ENCODE results near the gene GLYATL1B. TPM values are rescaled to one million over a fixed set of nuclear protein-coding genes. Genes with fewer than 3 reads are reported as not detected.
"Not testable (repeated sequence)": the region's sequence is repeated elsewhere in the genome, so short reads cannot be mapped to it uniquely, and the experiment has no call there.

Gene GLYATL1B
- not detected in 2 replicates for total RNA-seq

- H3K9me3 Mint-ChIP-seq; DNase-seq (ENCODE audit: low spot score); intact Hi-C loops (cut with micrococcal nuclease); H3K36me3 Mint-ChIP-seq (ENCODE audit: low read depth); H3K27ac Mint-ChIP-seq; H3K4me3 Mint-ChIP-seq; H3K4me1 Mint-ChIP-seq (ENCODE audit: low read depth): not testable (repeated sequence)
- H3K27me3 Mint-ChIP-seq (ENCODE audit: insufficient read depth) = peaks cover 19% of the 10 kb centered on the region
Measured at GRCh38 chr11:59086007-59086406, at the start of gene GLYATL1B. Gene GLYATL1B (plus strand): TSS chr11:59086307. CDS start chr11:59086307, 0 bp downstream.

- DNase-seq (ENCODE audit: low spot score); H3K4me1 Mint-ChIP-seq (ENCODE audit: low read depth); H3K36me3 Mint-ChIP-seq (ENCODE audit: low read depth); intact Hi-C loops (cut with micrococcal nuclease); H3K4me3 Mint-ChIP-seq; H3K27ac Mint-ChIP-seq; H3K9me3 Mint-ChIP-seq: not testable (repeated sequence)
- peaks cover 11% of the 10 kb centered on the region for H3K27me3 Mint-ChIP-seq (ENCODE audit: insufficient read depth)
Measured at GRCh38 chr11:59036542-59036941, 49.6 kb upstream of the GLYATL1B start.

- not testable (repeated sequence) for H3K27ac Mint-ChIP-seq; H3K4me1 Mint-ChIP-seq (ENCODE audit: low read depth); H3K9me3 Mint-ChIP-seq
Measured at GRCh38 chr11:59037434-59037833, 48.7 kb upstream of the GLYATL1B start.

GRCh38 chr11:59040607-59041006, 45.5 kb upstream of the GLYATL1B start:
- intact Hi-C loops (cut with micrococcal nuclease) = no loop called here
- no peak for DNase-seq (ENCODE audit: low spot score)
- H3K9me3 Mint-ChIP-seq = no peaks in the 10 kb centered on the region
- H3K27me3 Mint-ChIP-seq (ENCODE audit: insufficient read depth) = no peaks in the 10 kb centered on the region
- H3K4me1 Mint-ChIP-seq (ENCODE audit: low read depth) = no peaks in the 10 kb centered on the region
- no peaks in the 10 kb centered on the region for H3K36me3 Mint-ChIP-seq (ENCODE audit: low read depth)
- H3K27ac Mint-ChIP-seq = no peak overlapping the region
- H3K4me3 Mint-ChIP-seq = no peak overlapping the region

More at GRCh38 chr11:59037434-59037833, 48.7 kb upstream of the GLYATL1B start:
- DNase-seq (ENCODE audit: low spot score); H3K4me3 Mint-ChIP-seq; H3K27me3 Mint-ChIP-seq (ENCODE audit: insufficient read depth); intact Hi-C loops (cut with micrococcal nuclease); H3K36me3 Mint-ChIP-seq (ENCODE audit: low read depth): not testable (repeated sequence)

GRCh38 chr11:59051383-59051782, 34.7 kb upstream of the GLYATL1B start:
- intact Hi-C loops (cut with micrococcal nuclease) = loop anchor here (5.0 kb wide), 1 partner anchor 231 kb away; no protein-coding TSS in a partner anchor
- H3K9me3 Mint-ChIP-seq; H3K4me3 Mint-ChIP-seq; H3K4me1 Mint-ChIP-seq (ENCODE audit: low read depth); H3K27ac Mint-ChIP-seq; H3K36me3 Mint-ChIP-seq (ENCODE audit: low read depth); DNase-seq (ENCODE audit: low spot score): not testable (repeated sequence)
- H3K27me3 Mint-ChIP-seq (ENCODE audit: insufficient read depth) = peaks cover 19% of the 10 kb centered on the region

- H3K9me3 Mint-ChIP-seq; H3K4me3 Mint-ChIP-seq; H3K27ac Mint-ChIP-seq; H3K36me3 Mint-ChIP-seq (ENCODE audit: low read depth); H3K4me1 Mint-ChIP-seq (ENCODE audit: low read depth); DNase-seq (ENCODE audit: low spot score): not testable (repeated sequence)
- peaks cover 25% of the 10 kb centered on the region for H3K27me3 Mint-ChIP-seq (ENCODE audit: insufficient read depth)
- intact Hi-C loops (cut with micrococcal nuclease) = loop anchor here (5.0 kb wide), 1 partner anchor 230 kb away; no protein-coding TSS in a partner anchor
Measured at GRCh38 chr11:59052355-59052754, 33.8 kb upstream of the GLYATL1B start.

- H3K27ac Mint-ChIP-seq = no peak overlapping the region
- intact Hi-C loops (cut with micrococcal nuclease) = loop anchor here (1.0 to 5.0 kb wide), 3 partner anchors 83 to 229 kb away; no protein-coding TSS in a partner anchor
- no peaks in the 10 kb centered on the region for H3K36me3 Mint-ChIP-seq (ENCODE audit: low read depth)
- peak; percentile 58 for DNase-seq (ENCODE audit: low spot score)
- H3K27me3 Mint-ChIP-seq (ENCODE audit: insufficient read depth) = peaks cover 31% of the 10 kb centered on the region
- no peak overlapping the region for H3K4me3 Mint-ChIP-seq
- H3K4me1 Mint-ChIP-seq (ENCODE audit: low read depth) = peaks cover 8% of the 10 kb centered on the region
- no peaks in the 10 kb centered on the region for H3K9me3 Mint-ChIP-seq
Measured at GRCh38 chr11:59053387-59053786, 32.7 kb upstream of the GLYATL1B start.

- H3K9me3 Mint-ChIP-seq; H3K27ac Mint-ChIP-seq; H3K36me3 Mint-ChIP-seq (ENCODE audit: low read depth): not testable (repeated sequence)
- DNase-seq (ENCODE audit: low spot score) = peak; percentile 74
- H3K4me1 Mint-ChIP-seq (ENCODE audit: low read depth) = peaks cover 11% of the 10 kb centered on the region
- peaks cover 33% of the 10 kb centered on the region for H3K27me3 Mint-ChIP-seq (ENCODE audit: insufficient read depth)
- H3K4me3 Mint-ChIP-seq = peak overlapping the region; percentile 81
- intact Hi-C loops (cut with micrococcal nuclease) = loop anchor here (1.0 kb wide), 3 partner anchors 49 to 404 kb away; partner anchors contain the start of gene FAM111B
Measured at GRCh38 chr11:59058120-59059033, 27.7 kb upstream of the GLYATL1B start.

- DNase-seq (ENCODE audit: low spot score); intact Hi-C loops (cut with micrococcal nuclease); H3K36me3 Mint-ChIP-seq (ENCODE audit: low read depth); H3K9me3 Mint-ChIP-seq; H3K4me3 Mint-ChIP-seq; H3K27ac Mint-ChIP-seq: not testable (repeated sequence)
- H3K27me3 Mint-ChIP-seq (ENCODE audit: insufficient read depth) = peaks cover 34% of the 10 kb centered on the region
- H3K4me1 Mint-ChIP-seq (ENCODE audit: low read depth) = peaks cover 11% of the 10 kb centered on the region
Measured at GRCh38 chr11:59060096-59060495, 26.0 kb upstream of the GLYATL1B start.

- DNase-seq (ENCODE audit: low spot score) = no peak
- H3K9me3 Mint-ChIP-seq = no peaks in the 10 kb centered on the region
- H3K4me1 Mint-ChIP-seq (ENCODE audit: low read depth) = peaks cover 9% of the 10 kb centered on the region
- peaks cover 28% of the 10 kb centered on the region for H3K27me3 Mint-ChIP-seq (ENCODE audit: insufficient read depth)
- no peak overlapping the region for H3K27ac Mint-ChIP-seq
- intact Hi-C loops (cut with micrococcal nuclease) = no loop called here
- no peaks in the 10 kb centered on the region for H3K36me3 Mint-ChIP-seq (ENCODE audit: low read depth)
- H3K4me3 Mint-ChIP-seq = no peak overlapping the region
Measured at GRCh38 chr11:59062602-59063529, 23.2 kb upstream of the GLYATL1B start.

- peaks cover 24% of the 10 kb centered on the region for H3K27me3 Mint-ChIP-seq (ENCODE audit: insufficient read depth)
- H3K9me3 Mint-ChIP-seq; intact Hi-C loops (cut with micrococcal nuclease); DNase-seq (ENCODE audit: low spot score); H3K27ac Mint-ChIP-seq; H3K36me3 Mint-ChIP-seq (ENCODE audit: low read depth); H3K4me1 Mint-ChIP-seq (ENCODE audit: low read depth); H3K4me3 Mint-ChIP-seq: not testable (repeated sequence)
Measured at GRCh38 chr11:59063996-59064727, 21.9 kb upstream of the GLYATL1B start.

- Mint-ChIP-seq H3K27me3 (ENCODE audit: insufficient read depth) (peaks cover 26% of the 10 kb centered on the region), H3K4me1 (ENCODE audit: low read depth) (no peaks in the 10 kb centered on the region), H3K9me3 (no peaks in the 10 kb centered on the region), H3K4me3 (no peak overlapping the region), H3K27ac (no peak overlapping the region), H3K36me3 (ENCODE audit: low read depth) (no peaks in the 10 kb centered on the region)
- intact Hi-C loops (cut with micrococcal nuclease) = no loop called here
- no peak for DNase-seq (ENCODE audit: low spot score)
Measured at GRCh38 chr11:59069087-59069486, 17.0 kb upstream of the GLYATL1B start.

Measured in activated T-helper 1 cell treated with anti-CD3 and anti-CD28 coated beads, Interleukin-12 subunit alpha, Interleukin-12 subunit beta, Interleukin-2, Interleukin-4 antibody, amounts not matched to agents 30 ng/mL and 10 ng/mL and 1 ng/mL, durations not matched to agents 14 hours and 24 hours and 36 hours (primary cell).